Central memory CD8-positive, alpha-beta T cell (primary cell): ENCODE data around the gene GPRC5B.

Source experiments
- ATAC-seq: fragments of 150-1000 bp; cut with Tn5 transposase; replicated peaks from 2 replicates; pipeline ENCODE4 v1.10.0; 2022; ENCODE audit warnings: mild to moderate bottlenecking, moderate FRiP score, moderate number of reproducible peaks; ENCODE audit not compliant: poor library complexity, severe bottlenecking; ENCODE audit errors: extremely low read depth
- DNase-seq, 2 donors: peaks; one replicate each; pipeline ENCODE4 v3.0.0; 2021; ENCODE audit warnings: low spot score in 2 of 2
- H3K27ac Mint-ChIP-seq: one replicate; pipeline ENCODE4 v1.8.0; 2022; ENCODE audit warnings: low read depth, mild to moderate bottlenecking, moderate library complexity, mixed read lengths
- H3K27me3 Mint-ChIP-seq: one replicate; pipeline ENCODE4 v1.8.0; 2022; ENCODE audit warnings: mixed read lengths
- H3K36me3 Mint-ChIP-seq: one replicate; pipeline ENCODE4 v1.8.0; 2022; ENCODE audit warnings: mild to moderate bottlenecking, moderate library complexity, mixed read lengths; ENCODE audit not compliant: insufficient read depth
- H3K4me1 Mint-ChIP-seq: one replicate; pipeline ENCODE4 v1.8.0; 2022; ENCODE audit warnings: mixed read lengths
- H3K4me3 Mint-ChIP-seq: one replicate; pipeline ENCODE4 v1.8.0; 2022; ENCODE audit warnings: mild to moderate bottlenecking, moderate library complexity, mixed read lengths
- H3K9me3 Mint-ChIP-seq: one replicate; pipeline ENCODE4 v1.8.0; 2022; ENCODE audit warnings: mixed read lengths

GPRC5B gene

GRCh38 chr16:19848756-19849155 is 35.9 kb downstream of the GPRC5B start:
- H3K27me3 Mint-ChIP-seq: peaks cover 36% of the 10 kb centered on the region
- H3K4me3 Mint-ChIP-seq: no peak overlapping the region
- ATAC-seq (no peak), DNase-seq (no peak)
- H3K9me3 Mint-ChIP-seq: no peaks in the 10 kb centered on the region
- no peak overlapping the region for H3K27ac Mint-ChIP-seq
- no peaks in the 10 kb centered on the region for H3K4me1 Mint-ChIP-seq
- H3K36me3 Mint-ChIP-seq: no peaks in the 10 kb centered on the region

- Mint-ChIP-seq H3K4me3 (no peak overlapping the region), H3K4me1 (no peaks in the 10 kb centered on the region), H3K27ac (no peak overlapping the region), H3K27me3 (peaks cover 24% of the 10 kb centered on the region), H3K9me3 (no peaks in the 10 kb centered on the region), H3K36me3 (no peaks in the 10 kb centered on the region)
- DNase-seq (no peak), ATAC-seq (no peak)
These were observed 38.2 kb downstream of the GPRC5B start for GRCh38 chr16:19846436-19846835.

GRCh38 chr16:19844945-19845641 is 39.6 kb downstream of the GPRC5B start:
- DNase-seq (no peak), ATAC-seq (no peak)
- H3K27ac Mint-ChIP-seq: no peak overlapping the region
- peaks cover 10% of the 10 kb centered on the region for H3K27me3 Mint-ChIP-seq
- no peaks in the 10 kb centered on the region for H3K4me1 Mint-ChIP-seq
- no peaks in the 10 kb centered on the region for H3K36me3 Mint-ChIP-seq
- H3K9me3 Mint-ChIP-seq: no peaks in the 10 kb centered on the region
- no peak overlapping the region for H3K4me3 Mint-ChIP-seq

GRCh38 chr16:19843371-19843770 is 41.3 kb downstream of the GPRC5B start:
- H3K27me3 Mint-ChIP-seq: no peaks in the 10 kb centered on the region
- H3K4me1 Mint-ChIP-seq: no peaks in the 10 kb centered on the region
- H3K36me3 Mint-ChIP-seq: no peaks in the 10 kb centered on the region
- DNase-seq: no peak
- H3K4me3 Mint-ChIP-seq: no peak overlapping the region
- H3K27ac Mint-ChIP-seq: no peak overlapping the region
- no peak for ATAC-seq
- H3K9me3 Mint-ChIP-seq: no peaks in the 10 kb centered on the region

- DNase-seq (no peak), ATAC-seq (no peak)
- Mint-ChIP-seq H3K27ac (no peak overlapping the region), H3K9me3 (no peaks in the 10 kb centered on the region), H3K27me3 (no peaks in the 10 kb centered on the region), H3K4me1 (no peaks in the 10 kb centered on the region), H3K4me3 (no peak overlapping the region), H3K36me3 (no peaks in the 10 kb centered on the region)
These were observed 42.1 kb downstream of the GPRC5B start for GRCh38 chr16:19842426-19843157.

GRCh38 chr16:19841184-19841583 is 43.5 kb downstream of the GPRC5B start:
- H3K4me3 Mint-ChIP-seq: no peak overlapping the region
- no peaks in the 10 kb centered on the region for H3K27me3 Mint-ChIP-seq
- ATAC-seq: no peak
- no peaks in the 10 kb centered on the region for H3K4me1 Mint-ChIP-seq
- H3K9me3 Mint-ChIP-seq: no peaks in the 10 kb centered on the region
- H3K27ac Mint-ChIP-seq: no peak overlapping the region
- no peaks in the 10 kb centered on the region for H3K36me3 Mint-ChIP-seq
- DNase-seq: no peak

- no peak for ATAC-seq
- no peak overlapping the region for H3K27ac Mint-ChIP-seq
- no peak for DNase-seq
- H3K27me3 Mint-ChIP-seq: no peaks in the 10 kb centered on the region
- H3K9me3 Mint-ChIP-seq: no peaks in the 10 kb centered on the region
- H3K36me3 Mint-ChIP-seq: no peaks in the 10 kb centered on the region
- no peak overlapping the region for H3K4me3 Mint-ChIP-seq
- no peaks in the 10 kb centered on the region for H3K4me1 Mint-ChIP-seq
These were observed 44.0 kb downstream of the GPRC5B start for GRCh38 chr16:19840524-19841110.

- DNase-seq (no peak), ATAC-seq (no peak)
- H3K27ac Mint-ChIP-seq: no peak overlapping the region
- H3K27me3 Mint-ChIP-seq: no peaks in the 10 kb centered on the region
- no peaks in the 10 kb centered on the region for H3K9me3 Mint-ChIP-seq
- H3K4me1 Mint-ChIP-seq: no peaks in the 10 kb centered on the region
- H3K36me3 Mint-ChIP-seq: no peaks in the 10 kb centered on the region
- no peak overlapping the region for H3K4me3 Mint-ChIP-seq
These were observed 46.5 kb downstream of the GPRC5B start for GRCh38 chr16:19837984-19838707.

- Mint-ChIP-seq H3K36me3 (no peaks in the 10 kb centered on the region), H3K27ac (no peak overlapping the region), H3K4me1 (no peaks in the 10 kb centered on the region), H3K4me3 (no peak overlapping the region), H3K27me3 (no peaks in the 10 kb centered on the region), H3K9me3 (no peaks in the 10 kb centered on the region)
- ATAC-seq (no peak), DNase-seq (no peak)
These were observed 47.2 kb downstream of the GPRC5B start for GRCh38 chr16:19837331-19837980.

- ATAC-seq (no peak), DNase-seq (no peak)
- no peaks in the 10 kb centered on the region for H3K9me3 Mint-ChIP-seq
- no peak overlapping the region for H3K27ac Mint-ChIP-seq
- no peaks in the 10 kb centered on the region for H3K36me3 Mint-ChIP-seq
- no peak overlapping the region for H3K4me3 Mint-ChIP-seq
- no peaks in the 10 kb centered on the region for H3K27me3 Mint-ChIP-seq
- no peaks in the 10 kb centered on the region for H3K4me1 Mint-ChIP-seq
These were observed 48.7 kb downstream of the GPRC5B start for GRCh38 chr16:19835968-19836421.

GRCh38 chr16:19835196-19835595 is 49.5 kb downstream of the GPRC5B start:
- DNase-seq: no peak
- Mint-ChIP-seq H3K4me1 (no peaks in the 10 kb centered on the region), H3K27ac (no peak overlapping the region), H3K27me3 (no peaks in the 10 kb centered on the region), H3K9me3 (no peaks in the 10 kb centered on the region), H3K4me3 (no peak overlapping the region), H3K36me3 (no peaks in the 10 kb centered on the region)
- ATAC-seq: no peak

GRCh38 chr16:19833581-19833980 is 51.1 kb downstream of the GPRC5B start:
- no peaks in the 10 kb centered on the region for H3K4me1 Mint-ChIP-seq
- no peak for ATAC-seq
- no peak overlapping the region for H3K27ac Mint-ChIP-seq
- no peaks in the 10 kb centered on the region for H3K9me3 Mint-ChIP-seq
- DNase-seq: no peak
- no peaks in the 10 kb centered on the region for H3K27me3 Mint-ChIP-seq
- no peaks in the 10 kb centered on the region for H3K36me3 Mint-ChIP-seq
- no peak overlapping the region for H3K4me3 Mint-ChIP-seq
